Right hindlimb (tissue), 1 donor: ENCODE results near the gene C10orf62.

Experiments used
- DNase-seq: peaks from one replicate; pipeline ENCODE4 v3.0.0-alpha.2; 2018

C10orf62 gene

GRCh38 chr10:97587183-97587582 lies 2.3 kb upstream of the C10orf62 start:
- DNase-seq: no peak

DNA sequence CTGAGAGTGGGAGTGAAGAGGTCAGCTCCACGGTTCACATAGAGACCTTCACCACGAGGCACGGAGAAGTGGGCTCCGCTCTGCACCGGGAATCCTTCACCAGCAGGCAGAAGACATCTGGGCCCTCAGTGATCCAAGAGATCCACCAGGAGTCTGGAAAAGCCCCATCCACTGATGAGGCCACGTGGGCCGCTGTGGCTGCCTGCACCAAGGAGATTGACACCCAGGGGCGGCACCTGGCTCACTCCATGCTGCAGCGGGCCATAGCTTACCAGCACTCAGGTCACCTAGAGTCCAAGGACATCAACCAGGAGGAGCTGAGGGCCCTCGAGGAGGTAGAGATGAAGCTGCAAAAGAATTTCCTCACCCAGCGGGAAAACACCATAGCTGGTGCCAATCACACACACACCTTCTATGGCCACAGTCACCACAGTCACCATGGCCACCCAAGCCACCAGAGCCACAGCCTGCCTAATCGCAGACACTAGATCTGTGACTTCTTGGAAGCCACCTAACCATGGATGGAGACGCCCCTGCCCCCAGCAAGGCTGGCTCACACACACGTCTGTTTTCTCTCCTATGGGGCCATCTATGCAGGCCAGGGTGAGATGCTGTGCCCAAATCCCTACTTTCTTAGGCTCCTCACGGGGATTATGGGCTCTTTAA lies 694 bp downstream of the C10orf62 start:
- no peak for DNase-seq

- DNase-seq: no peak
These were observed 1.4 kb downstream of the C10orf62 start for GRCh38 chr10:97590748-97591495.

DNA sequence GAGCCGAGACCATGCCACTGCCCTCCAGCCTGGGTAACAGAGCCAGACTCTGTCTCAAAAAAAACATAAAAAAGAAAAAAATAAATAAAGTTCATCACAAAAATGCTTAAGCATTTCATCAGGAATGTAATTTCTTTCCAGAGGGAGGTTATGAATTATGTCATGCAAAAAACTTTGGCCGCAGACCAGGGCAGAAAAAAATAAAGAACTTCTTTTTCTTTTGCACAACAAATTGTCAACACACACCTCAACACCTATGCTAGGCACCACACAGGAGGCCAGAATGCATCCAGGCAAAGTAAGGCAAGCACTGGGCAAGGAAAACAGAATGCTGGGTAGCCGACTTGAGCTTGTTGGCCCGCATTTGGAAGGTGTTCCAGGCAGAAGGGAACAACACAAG lies 3.9 kb downstream of the C10orf62 start:
- no peak for DNase-seq

GRCh38 chr10:97596101-97597082 lies 6.9 kb downstream of the C10orf62 start:
- peak; percentile 66 for DNase-seq

DNA sequence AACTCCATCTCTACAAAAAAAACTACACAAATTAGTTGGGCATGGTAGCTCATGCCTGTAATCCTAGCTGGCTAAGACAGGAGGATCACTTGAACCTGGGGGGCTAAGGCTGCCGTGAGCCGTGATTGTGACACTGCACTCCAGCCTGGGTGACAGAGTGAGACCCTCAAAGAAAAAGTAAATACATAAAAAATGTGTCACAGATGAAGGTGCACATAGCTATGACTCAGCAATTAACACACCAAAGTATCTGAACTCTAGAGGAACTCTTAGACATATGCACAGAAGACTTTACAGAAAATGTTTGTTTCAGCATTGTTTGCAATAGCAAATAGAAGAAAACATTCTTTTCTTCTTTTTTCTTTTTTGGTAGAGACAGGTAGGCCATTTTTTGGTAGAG lies 8.3 kb downstream of the C10orf62 start:
- no peak for DNase-seq

- DNase-seq: no peak
These were observed 9.1 kb downstream of the C10orf62 start for GRCh38 chr10:97598407-97599271.

GRCh38 chr10:97599272-97599619 lies 9.7 kb downstream of the C10orf62 start:
- no peak for DNase-seq

- DNase-seq: no peak
These were observed 11.1 kb downstream of the C10orf62 start for GRCh38 chr10:97600616-97601015.

DNA sequence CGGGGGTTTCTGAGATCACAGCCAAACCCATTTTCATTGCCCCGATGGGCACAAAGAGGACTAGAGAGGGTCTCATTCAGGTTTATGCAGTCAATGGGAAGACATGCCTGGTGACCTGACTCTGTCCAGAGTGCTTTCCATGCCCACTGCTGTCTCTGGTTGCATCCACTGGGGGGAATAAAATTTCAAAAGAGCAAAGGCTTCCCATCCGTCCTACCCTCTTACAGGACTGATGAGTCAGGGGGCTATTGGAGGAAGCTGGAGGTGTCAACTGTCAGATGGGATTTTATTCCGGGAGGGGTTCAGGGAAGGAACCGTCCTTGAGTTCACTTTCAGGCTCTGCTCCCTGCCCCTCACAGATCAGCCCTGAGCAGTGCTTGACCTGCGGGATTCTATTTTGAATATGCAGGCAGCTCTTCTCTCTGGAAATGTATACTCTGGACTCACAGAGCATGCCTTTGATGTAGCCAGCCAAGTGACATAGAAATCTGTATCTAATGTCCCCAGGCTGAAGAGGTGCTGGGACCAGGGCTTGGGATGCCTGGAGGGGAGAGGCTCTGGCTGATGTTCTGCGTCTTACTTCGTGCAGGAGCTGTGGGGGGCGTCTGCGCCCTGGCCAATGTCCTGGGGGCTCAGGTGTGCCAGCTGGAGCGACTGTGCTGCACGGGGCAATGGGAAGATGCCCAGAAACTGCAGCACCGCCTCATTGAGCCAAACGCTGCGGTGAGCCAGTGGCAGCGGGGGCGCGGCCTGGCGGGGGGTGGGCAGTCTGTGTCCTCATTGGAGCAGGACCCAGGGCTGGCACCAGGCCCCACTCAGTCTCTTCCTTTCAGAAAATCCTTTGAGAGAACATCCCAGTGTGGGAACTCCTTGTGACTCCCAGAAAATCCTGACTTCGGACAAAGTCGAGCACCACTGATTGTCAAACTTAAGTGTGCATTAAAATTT lies 12.0 kb downstream of the C10orf62 start:
- no peak for DNase-seq

- no peak for DNase-seq
These were observed 17.6 kb downstream of the C10orf62 start for GRCh38 chr10:97607095-97607636.

GRCh38 chr10:97608991-97609561 lies 19.6 kb downstream of the C10orf62 start:
- no peak for DNase-seq

DNA sequence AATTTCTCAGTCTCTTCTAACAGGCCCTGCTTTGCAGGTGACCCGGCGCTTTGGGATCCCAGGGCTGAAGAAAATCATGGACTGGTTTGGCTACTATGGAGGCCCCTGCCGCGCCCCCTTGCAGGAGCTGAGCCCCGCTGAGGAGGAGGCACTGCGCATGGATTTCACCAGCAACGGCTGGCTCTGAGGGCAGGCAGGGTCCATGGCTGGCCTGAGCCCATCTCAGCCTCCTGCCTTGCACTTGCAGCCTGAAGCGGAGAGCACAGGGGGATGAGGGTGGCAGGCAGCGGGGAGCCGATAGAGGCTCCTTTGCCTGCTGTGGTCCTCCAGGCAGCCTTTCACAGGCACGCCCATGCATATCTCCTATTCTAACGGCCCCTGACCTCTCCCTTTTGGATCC lies 22.0 kb downstream of the C10orf62 start:
- DNase-seq: no peak

- DNase-seq: no peak
These were observed 22.9 kb downstream of the C10orf62 start for GRCh38 chr10:97612386-97612785.

DNA sequence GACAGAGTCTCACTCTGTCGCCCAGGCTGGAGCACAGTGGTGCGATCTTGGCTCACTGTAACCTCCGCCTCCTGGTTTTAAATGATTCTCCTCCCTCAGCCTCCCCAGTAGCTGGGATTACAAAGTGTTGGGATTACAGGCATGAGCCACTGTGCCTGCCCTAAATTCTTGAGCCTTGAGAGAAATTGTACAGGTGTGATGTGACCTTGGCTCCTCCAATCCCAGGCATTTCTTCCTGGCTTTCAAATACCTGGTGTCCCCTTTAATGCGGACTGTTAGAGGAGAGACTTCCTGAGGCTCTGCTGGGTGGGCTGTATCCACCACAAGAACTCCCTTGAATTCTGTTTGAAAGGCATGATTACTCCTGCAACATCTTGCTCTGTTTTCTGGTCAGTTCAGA lies 28.8 kb downstream of the C10orf62 start:
- no peak for DNase-seq

DNA sequence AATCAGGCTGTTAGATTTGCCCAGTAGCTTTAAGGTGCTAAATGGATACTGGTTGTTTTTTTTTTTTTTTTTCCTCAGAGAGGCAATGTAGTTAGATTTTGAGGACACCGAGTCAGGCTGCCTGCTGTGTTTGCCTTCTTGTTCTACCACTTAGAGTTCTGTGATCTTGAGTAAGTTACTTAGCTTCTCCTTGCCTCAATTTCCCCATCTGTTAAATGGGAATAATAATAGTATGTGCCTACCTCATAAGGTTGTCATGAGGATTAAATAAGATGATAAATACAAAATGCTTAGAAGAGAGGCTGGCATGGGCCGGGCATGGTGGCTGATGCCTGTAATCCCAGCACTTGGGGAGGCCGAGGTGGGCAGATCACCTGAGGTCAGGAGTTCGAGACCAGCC lies 29.2 kb downstream of the C10orf62 start:
- no peak for DNase-seq

- DNase-seq: no peak
These were observed 33.8 kb downstream of the C10orf62 start for GRCh38 chr10:97623277-97623676.

DNA sequence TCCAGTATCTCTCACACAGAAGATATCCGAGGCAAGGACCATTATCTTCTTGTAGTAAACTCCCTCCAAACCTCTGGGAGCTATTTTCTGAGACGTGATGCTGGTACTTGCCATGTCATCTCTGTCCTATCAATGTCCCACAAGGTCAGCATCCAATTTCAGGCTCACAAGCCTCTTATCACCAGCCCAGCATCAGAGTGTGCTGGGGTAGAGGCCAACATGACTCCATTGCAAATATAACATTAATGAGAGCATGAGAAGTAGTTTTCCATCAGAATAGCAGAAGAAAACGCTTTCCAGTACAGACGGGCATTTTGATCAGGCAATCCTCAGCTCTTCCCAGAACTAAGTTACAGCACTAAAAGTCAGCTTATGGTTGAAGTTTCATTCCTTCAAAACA lies 38.2 kb downstream of the C10orf62 start:
- no peak for DNase-seq

GRCh38 chr10:97628228-97628627 lies 38.7 kb downstream of the C10orf62 start:
- no peak for DNase-seq

GRCh38 chr10:97629289-97629688 lies 39.8 kb downstream of the C10orf62 start:
- no peak for DNase-seq

DNA sequence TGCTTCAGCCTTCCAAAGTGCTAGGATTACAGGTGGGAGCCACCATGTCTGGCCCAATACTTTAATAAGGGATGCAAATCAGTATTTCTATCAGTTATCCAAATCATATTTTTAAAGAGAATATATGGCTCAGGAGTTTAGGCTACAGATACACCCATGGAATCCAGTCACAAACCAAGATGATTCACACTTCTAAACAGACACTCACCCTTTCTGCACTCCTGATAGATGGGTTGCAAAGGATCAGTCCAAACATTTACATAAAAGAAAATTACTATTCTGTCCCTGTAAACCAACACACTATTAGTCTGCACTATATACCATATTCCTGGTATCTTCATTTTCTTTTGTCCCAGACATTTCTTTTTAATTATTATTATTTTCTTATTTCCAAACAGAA lies 41.6 kb downstream of the C10orf62 start:
- no peak for DNase-seq
